ENCODE measurements around the gene ZNF628.

Gene ZNF628

GRCh38 chr19:55530996-55531395 lies 54.6 kb downstream of the ZNF628 start:
- Histone ChIP-seq H3K4me3 (replicated peaks; ENCODE audit: insufficient read depth, low read length) (no peak overlapping the region), H3K27me3 (ENCODE audit: insufficient read depth, poor library complexity, severe bottlenecking) (no peaks in the 10 kb centered on the region), H3K27ac (replicated peaks) (no peak overlapping the region)
- TF ChIP-seq GABPA (IDR thresholded peaks at IDR 0.05; ENCODE audit: low read depth) (no peak), POLR2AphosphoS5 (IDR thresholded peaks at IDR 0.05; ENCODE audit: low read depth) (no peak), SPI1 (IDR thresholded peaks at IDR 0.05; ENCODE audit: borderline replicate concordance, low read depth) (no peak), REST (IDR thresholded peaks at IDR 0.05; ENCODE audit: insufficient replicate concordance, low read depth) (no peak), CTCF (IDR thresholded peaks at IDR 0.05; ENCODE audit: insufficient read depth, low read length) (no peak)
- DNase-seq (ENCODE audit: low read depth in 1 of 2, low spot score in 1 of 2), result no peak

All from HL-60 (cell line).